ENCODE measurements around the gene IMPG2. TPM values are rescaled to one million over a fixed set of nuclear protein-coding genes. Genes with fewer than 3 reads are reported as not detected.

The IMPG2 gene
- total RNA-seq, 2 experiments from 2014 or later = 0.03 TPM; not detected in 1

DNA sequence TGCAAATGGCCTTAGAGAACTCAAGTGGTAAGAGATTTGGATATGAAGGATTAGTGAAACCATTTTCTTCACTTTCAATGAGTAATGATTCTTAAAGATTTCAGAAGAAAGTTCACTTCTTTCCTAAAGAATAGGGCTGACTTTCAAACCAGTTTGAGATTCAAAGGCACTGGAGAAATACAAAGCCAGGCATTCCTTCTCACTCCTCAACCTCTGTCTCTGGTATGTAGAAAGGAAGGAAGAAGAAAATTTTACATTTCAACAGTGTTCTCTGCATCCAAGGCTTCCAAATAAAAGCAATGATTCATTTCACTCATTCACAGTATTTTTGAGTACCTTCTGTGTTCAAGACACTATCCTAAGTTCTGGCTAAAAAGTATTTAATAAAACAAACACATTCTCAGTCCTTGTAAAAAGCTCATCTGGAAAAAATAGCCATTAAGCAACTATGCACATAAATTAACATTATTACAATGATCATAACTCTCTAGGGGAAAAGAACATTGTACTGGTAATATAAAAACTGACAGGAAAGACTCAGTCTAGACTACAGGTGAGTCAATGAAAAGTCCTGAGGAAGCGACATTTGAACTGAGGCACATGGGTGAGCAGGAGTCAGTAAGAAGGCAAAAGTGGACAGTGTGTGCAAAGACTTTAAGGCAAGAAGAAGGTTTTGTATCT lies 79.5 kb downstream of the IMPG2 start:
- no peak for DNase-seq (ENCODE audit: low spot score)
- no peaks in the 10 kb centered on the region for H3K36me3 ChIP-seq (ENCODE audit: insufficient read depth, low read length)
- no peaks in the 10 kb centered on the region for H3K9me2 ChIP-seq (ENCODE audit: insufficient read depth, low read length)
- TF ChIP-seq, protein P1, sequence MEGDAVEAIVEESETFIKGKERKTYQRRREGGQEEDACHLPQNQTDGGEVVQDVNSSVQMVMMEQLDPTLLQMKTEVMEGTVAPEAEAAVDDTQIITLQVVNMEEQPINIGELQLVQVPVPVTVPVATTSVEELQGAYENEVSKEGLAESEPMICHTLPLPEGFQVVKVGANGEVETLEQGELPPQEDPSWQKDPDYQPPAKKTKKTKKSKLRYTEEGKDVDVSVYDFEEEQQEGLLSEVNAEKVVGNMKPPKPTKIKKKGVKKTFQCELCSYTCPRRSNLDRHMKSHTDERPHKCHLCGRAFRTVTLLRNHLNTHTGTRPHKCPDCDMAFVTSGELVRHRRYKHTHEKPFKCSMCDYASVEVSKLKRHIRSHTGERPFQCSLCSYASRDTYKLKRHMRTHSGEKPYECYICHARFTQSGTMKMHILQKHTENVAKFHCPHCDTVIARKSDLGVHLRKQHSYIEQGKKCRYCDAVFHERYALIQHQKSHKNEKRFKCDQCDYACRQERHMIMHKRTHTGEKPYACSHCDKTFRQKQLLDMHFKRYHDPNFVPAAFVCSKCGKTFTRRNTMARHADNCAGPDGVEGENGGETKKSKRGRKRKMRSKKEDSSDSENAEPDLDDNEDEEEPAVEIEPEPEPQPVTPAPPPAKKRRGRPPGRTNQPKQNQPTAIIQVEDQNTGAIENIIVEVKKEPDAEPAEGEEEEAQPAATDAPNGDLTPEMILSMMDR (conservative IDR thresholded peaks at IDR 0.05; ENCODE audit: low read length) = no peak
- TF ChIP-seq EZH2phosphoT487 (IDR thresholded peaks at IDR 0.05; ENCODE audit: borderline replicate concordance, low read depth, low read length) = no peak
- no peak overlapping the region for H3K4me2 ChIP-seq (ENCODE audit: low read length)
- H3K27ac ChIP-seq (ENCODE audit: low read depth, low read length, poor library complexity, severe bottlenecking) = no peak overlapping the region
- POLR2A ChIA-PET = interaction anchor here (1.0 kb wide), 1 partner anchor 11 kb away, joined by 3 read pairs; no protein-coding TSS in a partner anchor
- no peaks in the 10 kb centered on the region for H3K9me3 ChIP-seq (ENCODE audit: low read length)
- no peak overlapping the region for H2AFZ ChIP-seq (ENCODE audit: low read length)
- CTCF ChIA-PET (ENCODE audit: unreplicated experiment) = no interaction called here
- no peaks in the 10 kb centered on the region for H3K79me2 ChIP-seq (ENCODE audit: insufficient read depth, low read depth, low read length)
- H4K20me1 ChIP-seq (ENCODE audit: insufficient read depth, low read length) = no peaks in the 10 kb centered on the region
- intact Hi-C loops (cut with micrococcal nuclease; ENCODE audit: unreplicated experiment) = no loop called here
- H3K4me3 ChIP-seq (ENCODE audit: low read depth, low read length, poor library complexity, severe bottlenecking) = no peak overlapping the region
- no peaks in the 10 kb centered on the region for H3K4me1 ChIP-seq (ENCODE audit: insufficient read depth, low read length, poor library complexity, severe bottlenecking)
- BruUV-seq (replicated peaks) = no TSS peak

DNA sequence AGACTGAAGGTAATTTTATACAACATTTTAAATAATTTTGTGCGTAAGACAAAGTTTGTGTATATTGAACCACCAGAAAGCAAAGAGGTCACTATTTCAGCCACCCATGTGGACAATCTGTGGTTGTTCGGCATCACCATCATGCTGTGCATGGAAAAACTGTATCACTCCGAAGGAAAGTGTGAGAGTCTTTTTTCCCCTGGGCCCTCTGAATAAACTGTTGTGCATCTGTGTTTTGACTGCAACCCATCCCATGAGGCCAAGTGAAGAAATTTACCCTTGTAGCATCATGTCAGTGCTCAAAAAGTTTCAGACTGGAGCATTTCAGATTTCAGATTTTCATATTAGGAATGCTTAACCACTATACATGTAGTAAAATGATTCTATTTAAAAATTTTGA lies 85.3 kb downstream of the IMPG2 start:
- CTCF ChIA-PET (ENCODE audit: unreplicated experiment) = no interaction called here
- DNase-seq (ENCODE audit: low spot score) = no peak
- Histone ChIP-seq H3K4me3 (ENCODE audit: low read depth, low read length, poor library complexity, severe bottlenecking) (no peak overlapping the region), H3K9me2 (ENCODE audit: insufficient read depth, low read length) (no peaks in the 10 kb centered on the region), H3K9me3 (ENCODE audit: low read length) (no peaks in the 10 kb centered on the region), H3K27ac (ENCODE audit: low read depth, low read length, poor library complexity, severe bottlenecking) (no peak overlapping the region), H3K4me2 (ENCODE audit: low read length) (no peak overlapping the region), H3K36me3 (ENCODE audit: insufficient read depth, low read length) (no peaks in the 10 kb centered on the region), H3K4me1 (ENCODE audit: insufficient read depth, low read length, poor library complexity, severe bottlenecking) (no peaks in the 10 kb centered on the region), H4K20me1 (ENCODE audit: insufficient read depth, low read length) (no peaks in the 10 kb centered on the region), H3K79me2 (ENCODE audit: insufficient read depth, low read depth, low read length) (no peaks in the 10 kb centered on the region), H2AFZ (ENCODE audit: low read length) (no peak overlapping the region)
- no TSS peak for BruUV-seq (replicated peaks)
- TF ChIP-seq, protein P1 (conservative IDR thresholded peaks at IDR 0.05; ENCODE audit: low read length) = no peak
- no peak for TF ChIP-seq EZH2phosphoT487 (IDR thresholded peaks at IDR 0.05; ENCODE audit: borderline replicate concordance, low read depth, low read length)
- intact Hi-C loops (cut with micrococcal nuclease; ENCODE audit: unreplicated experiment) = no loop called here
- POLR2A ChIA-PET = no interaction called here

DNA sequence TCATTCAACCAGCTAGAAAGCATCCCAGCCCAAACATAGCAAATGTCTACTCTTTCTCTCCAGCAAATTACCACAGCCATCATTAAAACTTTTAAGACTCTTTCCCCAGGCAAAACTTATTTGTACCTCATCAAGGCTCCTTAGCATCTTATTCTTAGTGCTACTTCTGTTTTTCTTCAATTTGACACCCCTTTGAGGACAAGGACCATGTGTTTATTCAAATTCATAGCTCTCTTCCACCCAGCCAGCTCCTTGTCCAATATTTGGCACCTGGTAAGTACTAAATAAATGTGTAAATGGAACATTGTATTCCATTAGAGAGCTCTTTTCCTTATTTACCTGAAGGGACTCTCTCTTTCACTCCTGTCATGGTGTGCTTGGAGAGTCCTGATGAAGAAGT lies 89.8 kb downstream of the IMPG2 start:
- Histone ChIP-seq H4K20me1 (ENCODE audit: insufficient read depth, low read length) (no peaks in the 10 kb centered on the region), H3K9me2 (ENCODE audit: insufficient read depth, low read length) (no peaks in the 10 kb centered on the region), H2AFZ (ENCODE audit: low read length) (no peak overlapping the region), H3K27ac (ENCODE audit: low read depth, low read length, poor library complexity, severe bottlenecking) (no peak overlapping the region), H3K4me1 (ENCODE audit: insufficient read depth, low read length, poor library complexity, severe bottlenecking) (no peaks in the 10 kb centered on the region), H3K4me2 (ENCODE audit: low read length) (no peak overlapping the region), H3K36me3 (ENCODE audit: insufficient read depth, low read length) (no peaks in the 10 kb centered on the region), H3K79me2 (ENCODE audit: insufficient read depth, low read depth, low read length) (no peaks in the 10 kb centered on the region), H3K9me3 (ENCODE audit: low read length) (no peaks in the 10 kb centered on the region), H3K4me3 (ENCODE audit: low read depth, low read length, poor library complexity, severe bottlenecking) (no peak overlapping the region)
- BruUV-seq (replicated peaks) = no TSS peak
- no peak for TF ChIP-seq EZH2phosphoT487 (IDR thresholded peaks at IDR 0.05; ENCODE audit: borderline replicate concordance, low read depth, low read length)
- TF ChIP-seq, protein P1 (conservative IDR thresholded peaks at IDR 0.05; ENCODE audit: low read length) = no peak
- DNase-seq (ENCODE audit: low spot score) = no peak
- intact Hi-C loops (cut with micrococcal nuclease; ENCODE audit: unreplicated experiment) = no loop called here
- POLR2A ChIA-PET = interaction anchor here (1.1 kb wide), 1 partner anchor 38 kb away, joined by 3 read pairs; no protein-coding TSS in a partner anchor
- CTCF ChIA-PET (ENCODE audit: unreplicated experiment) = no interaction called here

All from OCI-LY7 (cell line).